Measurements from ENCODE around the gene MAP1B. TPM values are rescaled to one million over a fixed set of nuclear protein-coding genes. Genes with fewer than 3 reads are reported as not detected.

MAP1B gene
- total and polyA plus RNA-seq, 9 of the 15 experiments (the other 6 are each of a cell fraction or from before 2014, with no cell fraction given) = 5.2 to 66.1 (median 17.3) TPM

DNA sequence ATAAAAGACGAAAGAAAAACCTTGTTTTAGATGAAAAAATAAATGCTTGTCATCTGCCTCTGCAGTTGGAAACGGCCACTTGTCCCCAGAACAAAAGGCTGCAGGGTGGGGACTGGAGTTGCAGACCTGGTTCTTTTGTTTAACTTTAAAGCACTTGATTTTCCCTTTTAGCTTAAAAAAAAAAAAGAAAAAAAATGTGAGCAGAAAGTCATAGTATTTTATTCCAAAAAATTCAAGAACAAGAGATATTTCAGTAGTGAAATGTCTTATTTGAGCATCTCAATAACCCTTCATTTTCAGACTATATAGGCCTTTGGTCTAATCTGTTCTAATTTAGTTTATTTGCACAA lies 1.8 kb downstream of the MAP1B start:
- BruUV-seq (replicated peaks) = no TSS peak
- peaks cover 65% of the 10 kb centered on the region for H3K79me2 ChIP-seq (ENCODE audit: control insufficient read depth, insufficient read depth, low read length)
- TF ChIP-seq CBX8 (IDR thresholded peaks at IDR 0.05; ENCODE audit: borderline replicate concordance, extremely low read depth, low read depth, low read length, poor library complexity, severe bottlenecking) = no peak
- TF ChIP-seq ZNF518B (CRISPR knock-in tag; IDR thresholded peaks at IDR 0.05) = no peak
- no peak for TF ChIP-seq ZNF133 (CRISPR knock-in tag; IDR thresholded peaks at IDR 0.05)
- no peak for TF ChIP-seq NFE2L1 (tag; IDR thresholded peaks at IDR 0.05; ENCODE audit: borderline replicate concordance, low read depth)
- no peak for TF ChIP-seq ZNF184 (CRISPR knock-in tag; IDR thresholded peaks at IDR 0.05)
- TF ChIP-seq PHF20 (IDR thresholded peaks at IDR 0.05; ENCODE audit: partially characterized antibody) = no peak
- TF ChIP-seq ZNF384 (IDR thresholded peaks at IDR 0.05; ENCODE audit: low read depth, low read length) = peak; percentile 2; the same call in 1 of the 2 replicates
- TF ChIP-seq ADNP (tag; IDR thresholded peaks at IDR 0.05) = no peak
- TF ChIP-seq NFYB (IDR thresholded peaks at IDR 0.05; ENCODE audit: extremely low read depth, insufficient read length) = no peak
- no peak for TF ChIP-seq ZNF41 (CRISPR knock-in tag; conservative IDR thresholded peaks at IDR 0.05)
- no peak for TF ChIP-seq MTA1 (IDR thresholded peaks at IDR 0.05; ENCODE audit: borderline replicate concordance)
- TF ChIP-seq SOX6 (IDR thresholded peaks at IDR 0.05) = 0 out of 2 replicates have a peak, but pooled peaks have one; percentile 3
- TF ChIP-seq ZNF282 (CRISPR knock-in tag; IDR thresholded peaks at IDR 0.05) = no peak
- no peak for TF ChIP-seq ESRRB (CRISPR knock-in tag; IDR thresholded peaks at IDR 0.05; ENCODE audit: borderline replicate concordance)
- TF ChIP-seq NR4A1 (CRISPR knock-in tag; IDR thresholded peaks at IDR 0.05) = no peak
- no peak for TF ChIP-seq NR4A1 (tag; IDR thresholded peaks at IDR 0.05)

More for the DNA sequence above, 1.8 kb downstream of the MAP1B start:
- Histone ChIP-seq H3K4me3 (peak overlapping the region; percentile 66), H4K20me1 (replicated peaks; ENCODE audit: control insufficient read depth, insufficient read depth, low read length) (peaks cover 19% of the 10 kb centered on the region; the same call in 1 of the 2 replicates), H3K36me3 (ENCODE audit: control insufficient read depth, insufficient read depth, low read length) (peaks cover 15% of the 10 kb centered on the region), H3K9me1 (ENCODE audit: control insufficient read depth, insufficient read depth, low read length) (peaks cover 3% of the 10 kb centered on the region), H3K9ac (ENCODE audit: insufficient read depth in 1 of 2, low read depth in 2 of 2, low read length in 2 of 2) (peak overlapping the region; percentile 86 to 94), H3K27me3 (ENCODE audit: control insufficient read depth in 2 of 2, insufficient read depth in 2 of 2, low read length in 2 of 2) (no peaks in the 10 kb centered on the region), H3K4me1 (replicated peaks in 1 of 2; ENCODE audit: control insufficient read depth in 2 of 2, insufficient read depth in 2 of 2, low read length in 2 of 2) (peaks cover 18 to 30% of the 10 kb centered on the region in 2 experiments), H3K4me2 (ENCODE audit: insufficient read depth, low read length) (peak overlapping the region; percentile 89), H3K27ac (ENCODE audit: extremely low read depth, low read depth, low read length) (peak overlapping the region; percentile 86), H3K9me3 (replicated peaks; ENCODE audit: control insufficient read depth, insufficient read depth, low read depth, low read length) (no peaks in the 10 kb centered on the region), H2AFZ (ENCODE audit: low read depth, low read length) (peak overlapping the region; percentile 94)
- ChIA-PET CTCF (ENCODE audit: low intra/inter-chr PET ratio) (no interaction called here), POLR2A (interaction anchor here (1.0 to 5.1 kb wide), 6 partner anchors 10 to 174 kb away, joined by 4 to 31 read pairs (median 7); no protein-coding TSS in a partner anchor)
- intact Hi-C loops (cut with micrococcal nuclease) = loop anchor here (2.0 kb wide), 1 partner anchor 200 kb away; no protein-coding TSS in a partner anchor
- ATAC-seq (no peak), DNase-seq (ENCODE audit: extremely low read depth in 1 of 4, low spot score in 3 of 4) (no peak), FAIRE-seq (no peak)
- 0% methylated on average over 2 of the region's 2 CpGs for WGBS (ENCODE audit: insufficient coverage, low coverage, missing lambda C conversion rate)
- in situ Hi-C loops (cut with MboI) = no loop called here

Data from K562 (cell line).